HG03097 (cell line): ENCODE measurements around the gene ITPR3.

Experiments
- ATAC-seq: cut with Tn5 transposase; IDR thresholded peaks from one replicate; pipeline ENCODE4 v1.9.1; 2021; ENCODE audit not compliant: unreplicated experiment, low FRiP score

The ITPR3 gene

DNA sequence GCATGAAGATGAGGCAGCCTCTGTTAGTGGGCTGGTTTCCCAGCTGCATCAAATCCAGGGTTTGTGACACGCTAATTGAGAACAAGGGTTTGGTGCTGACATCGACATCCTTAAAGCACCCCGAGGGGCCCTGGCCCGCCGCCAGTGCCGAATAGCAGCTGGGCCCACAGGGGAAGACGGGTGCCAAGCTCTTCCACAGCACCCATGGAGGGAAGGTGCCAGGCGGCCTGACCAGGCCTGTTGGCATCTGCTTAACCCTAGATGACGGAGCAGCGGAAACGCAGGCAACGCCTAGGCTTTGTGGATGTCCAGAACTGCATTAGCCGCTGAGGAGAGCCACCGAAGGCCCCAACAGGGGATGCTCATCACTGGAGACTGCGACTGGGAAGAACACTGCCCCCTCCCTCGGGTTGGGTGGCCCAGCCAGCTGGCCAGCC, 74.3 kb downstream of the ITPR3 start:
- no peak for ATAC-seq

DNA sequence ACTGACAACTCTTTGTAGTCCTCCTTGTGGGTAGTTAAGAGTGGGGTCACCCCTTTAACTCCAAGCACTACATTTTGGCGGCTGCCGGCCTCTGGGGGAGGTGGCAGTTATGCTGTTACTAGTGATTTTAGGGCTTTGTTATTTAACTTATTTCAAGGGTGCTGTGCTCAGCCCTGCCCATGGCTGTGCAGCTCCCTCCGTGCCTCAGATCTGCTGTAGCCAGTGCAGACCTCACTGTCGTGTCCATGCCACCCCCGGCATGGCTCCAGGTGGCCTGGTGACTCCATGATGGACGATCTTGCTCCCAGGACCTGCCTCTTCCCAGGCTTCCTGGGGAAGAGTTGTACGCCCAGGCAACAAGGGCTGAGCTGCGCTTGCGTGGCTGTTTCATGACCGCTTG, 75.0 kb downstream of the ITPR3 start:
- ATAC-seq, result no peak

DNA sequence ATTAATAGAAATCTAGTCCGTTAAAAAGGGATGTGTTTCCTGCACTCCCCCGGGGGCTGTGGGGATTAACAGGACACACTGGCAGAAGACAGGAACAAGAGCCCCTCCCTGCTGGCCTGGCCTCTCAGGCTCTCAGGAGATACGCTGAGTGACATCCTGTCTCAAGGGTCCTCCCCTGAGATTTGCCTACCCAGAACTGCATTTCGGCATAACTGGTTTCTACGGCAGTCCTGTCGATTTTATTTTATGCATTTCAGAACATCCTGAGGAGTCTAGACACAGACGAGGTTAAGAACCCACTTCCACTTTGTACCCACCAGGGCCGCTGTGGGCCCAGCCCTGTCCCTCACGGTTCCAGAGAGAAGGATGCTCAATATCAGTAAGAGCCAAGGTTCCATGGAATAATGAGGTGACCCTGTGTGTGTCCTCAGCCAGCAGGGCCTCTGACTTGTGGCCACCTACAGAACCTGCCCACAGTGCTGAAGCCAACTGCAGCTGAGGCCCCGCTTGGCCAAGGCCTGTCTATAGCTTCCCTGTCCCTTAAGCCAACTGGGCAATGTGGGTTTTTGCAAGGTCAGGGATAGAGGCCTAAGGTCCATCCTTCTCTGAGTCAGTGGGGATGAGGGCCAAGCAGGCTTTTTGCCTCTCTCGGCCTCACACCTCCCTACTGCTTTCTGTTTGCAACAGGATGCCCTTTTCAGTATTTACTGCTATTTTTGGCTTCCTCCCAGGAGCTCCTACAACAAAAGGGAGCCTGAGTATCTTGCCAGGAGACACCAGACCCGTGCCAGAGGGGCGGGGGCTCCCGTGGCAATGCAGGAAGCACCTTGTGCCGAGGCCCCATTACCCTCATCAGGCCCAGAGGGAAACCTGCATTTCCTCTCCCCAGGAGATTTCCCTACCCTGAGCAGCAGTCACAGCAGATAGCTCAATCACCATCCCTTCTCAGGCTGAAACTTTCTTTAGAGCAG, 75.7 kb downstream of the ITPR3 start:
- no peak for ATAC-seq

DNA sequence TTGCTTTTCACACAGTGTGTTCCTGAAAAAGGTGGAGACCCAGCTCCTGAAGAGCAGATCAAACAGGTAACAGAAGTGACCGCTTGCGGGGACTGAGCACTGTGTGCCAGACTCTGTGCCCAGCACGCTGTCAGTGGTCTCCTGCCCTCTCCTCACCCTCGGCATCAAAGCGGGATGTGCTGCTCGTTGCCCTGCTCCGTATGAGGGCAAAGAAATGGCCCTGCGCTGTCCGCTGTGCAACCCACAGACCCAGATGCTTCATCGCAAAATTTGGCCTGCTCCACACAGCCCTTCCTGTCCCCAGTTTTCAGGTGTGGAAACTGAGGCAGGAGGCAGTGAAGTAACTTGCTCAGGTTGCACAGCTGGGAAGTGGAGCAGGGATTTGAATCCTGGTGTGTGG, 76.7 kb downstream of the ITPR3 start:
- ATAC-seq, result no peak

DNA sequence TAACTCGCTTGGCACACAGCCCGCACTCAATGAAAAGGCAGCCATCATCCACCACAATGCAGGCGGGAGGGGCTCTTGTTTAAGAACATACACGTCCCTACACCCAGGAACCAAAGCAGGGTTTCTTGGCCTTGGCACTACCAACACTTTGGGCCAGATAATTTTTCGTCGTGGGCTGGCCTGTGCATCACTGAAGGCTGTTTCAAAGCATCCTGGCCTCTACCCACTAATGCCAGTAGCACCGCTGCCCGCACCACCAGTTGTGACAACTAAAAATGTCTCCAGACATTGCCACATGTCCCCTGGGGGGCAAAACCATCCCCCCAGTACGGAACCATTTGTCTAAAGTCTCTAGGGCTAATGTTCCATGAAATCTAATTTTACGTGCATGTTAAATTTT, 77.4 kb downstream of the ITPR3 start:
- no peak for ATAC-seq

DNA sequence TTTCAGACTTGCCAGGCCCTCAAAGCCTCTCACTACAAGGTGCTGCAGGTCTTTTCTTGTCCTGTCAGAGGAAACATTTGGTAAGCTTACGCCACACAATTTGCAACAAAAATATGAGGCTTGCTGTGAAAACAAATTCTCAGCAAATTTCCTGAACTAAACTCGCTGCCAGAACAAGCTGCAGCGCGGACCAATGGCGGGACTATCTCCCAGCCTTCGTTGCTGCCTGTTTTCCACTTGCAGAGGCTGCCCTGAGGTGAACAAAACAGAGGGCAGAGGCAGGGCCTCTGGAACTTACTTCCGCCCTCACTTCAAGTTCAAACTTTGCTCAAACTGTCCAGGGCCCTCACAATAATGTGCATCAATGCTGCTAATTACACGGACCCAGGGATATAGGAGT, 78.0 kb downstream of the ITPR3 start:
- no peak for ATAC-seq

DNA sequence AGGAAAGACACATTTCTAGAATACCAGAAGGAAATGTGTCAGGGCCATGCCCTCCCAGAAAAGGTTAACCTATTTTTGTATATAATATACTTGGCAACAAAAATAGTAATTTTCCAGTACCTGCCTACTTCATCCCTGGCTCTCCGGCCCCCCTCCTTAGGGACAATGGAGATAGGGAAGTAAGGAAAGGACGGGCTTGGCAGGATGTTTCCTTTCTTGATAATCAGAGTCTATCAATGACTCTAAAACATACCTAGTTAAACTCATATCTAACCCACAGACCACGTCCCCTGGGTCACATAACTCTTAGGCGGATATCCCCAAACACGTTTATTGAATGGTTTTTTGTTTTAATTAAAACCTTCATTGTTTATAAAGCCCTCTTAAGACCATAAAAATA, 78.6 kb downstream of the ITPR3 start:
- no peak for ATAC-seq

DNA sequence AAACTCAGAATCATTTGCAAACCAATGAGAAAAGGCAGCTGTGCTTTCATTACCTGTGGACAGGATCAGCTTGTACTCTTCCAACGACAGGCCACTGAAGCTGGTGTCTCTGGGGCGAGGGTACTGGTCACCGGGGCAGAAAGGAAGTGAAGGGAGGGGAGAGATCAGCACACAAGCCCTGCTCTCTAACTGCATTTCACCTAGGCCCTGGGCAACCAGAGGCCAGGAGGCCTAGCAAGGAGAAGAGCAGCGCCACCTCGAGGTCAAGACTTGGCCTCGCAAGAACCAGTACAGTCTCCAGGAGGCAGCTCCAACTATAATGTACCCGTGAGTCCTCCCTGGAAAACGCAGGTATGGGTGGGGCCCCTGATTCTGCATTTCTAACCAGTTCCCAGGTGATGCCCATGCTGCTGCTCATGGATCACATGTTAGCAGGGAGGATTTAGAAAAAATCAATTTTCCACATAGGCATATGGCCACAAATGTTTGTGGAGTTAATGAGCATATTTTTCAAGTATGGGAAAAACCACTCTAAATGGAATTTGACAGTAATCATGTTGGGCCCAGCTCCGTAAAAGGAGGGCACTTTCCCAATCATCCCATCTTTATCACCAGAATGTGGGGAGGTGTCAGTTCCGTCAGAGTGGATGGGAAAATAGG, 79.4 kb downstream of the ITPR3 start:
- ATAC-seq, result no peak

DNA sequence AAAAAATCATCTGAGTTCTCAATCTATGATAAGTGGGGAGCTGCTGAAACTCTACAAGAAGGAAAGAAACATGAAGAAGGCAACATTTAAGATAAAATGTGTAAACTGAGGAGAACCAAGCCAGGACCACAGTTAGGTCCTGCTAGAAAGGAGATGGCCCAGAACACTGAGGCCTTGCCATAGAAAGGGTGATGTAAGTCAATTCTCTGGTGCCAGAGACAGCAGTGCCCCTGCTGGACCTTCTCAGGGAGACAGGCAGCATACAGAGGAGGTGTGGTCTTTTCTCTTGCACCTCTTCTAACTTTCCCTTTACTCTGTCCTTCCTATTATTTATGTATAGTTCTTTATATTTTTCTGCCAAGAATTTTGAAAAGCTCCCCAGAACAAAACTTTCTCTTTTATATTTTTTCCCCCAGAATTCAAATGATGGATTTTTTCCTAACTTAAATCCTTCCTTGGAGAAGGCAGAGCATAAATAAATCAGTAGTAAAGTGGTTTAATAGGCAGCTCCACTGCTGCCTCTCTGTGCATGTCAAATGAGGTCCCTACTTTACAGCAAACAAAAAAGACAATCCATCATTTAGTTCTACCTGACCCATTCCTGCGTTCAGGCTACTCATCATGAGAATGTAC, 81.3 kb downstream of the ITPR3 start:
- ATAC-seq, result no peak

DNA sequence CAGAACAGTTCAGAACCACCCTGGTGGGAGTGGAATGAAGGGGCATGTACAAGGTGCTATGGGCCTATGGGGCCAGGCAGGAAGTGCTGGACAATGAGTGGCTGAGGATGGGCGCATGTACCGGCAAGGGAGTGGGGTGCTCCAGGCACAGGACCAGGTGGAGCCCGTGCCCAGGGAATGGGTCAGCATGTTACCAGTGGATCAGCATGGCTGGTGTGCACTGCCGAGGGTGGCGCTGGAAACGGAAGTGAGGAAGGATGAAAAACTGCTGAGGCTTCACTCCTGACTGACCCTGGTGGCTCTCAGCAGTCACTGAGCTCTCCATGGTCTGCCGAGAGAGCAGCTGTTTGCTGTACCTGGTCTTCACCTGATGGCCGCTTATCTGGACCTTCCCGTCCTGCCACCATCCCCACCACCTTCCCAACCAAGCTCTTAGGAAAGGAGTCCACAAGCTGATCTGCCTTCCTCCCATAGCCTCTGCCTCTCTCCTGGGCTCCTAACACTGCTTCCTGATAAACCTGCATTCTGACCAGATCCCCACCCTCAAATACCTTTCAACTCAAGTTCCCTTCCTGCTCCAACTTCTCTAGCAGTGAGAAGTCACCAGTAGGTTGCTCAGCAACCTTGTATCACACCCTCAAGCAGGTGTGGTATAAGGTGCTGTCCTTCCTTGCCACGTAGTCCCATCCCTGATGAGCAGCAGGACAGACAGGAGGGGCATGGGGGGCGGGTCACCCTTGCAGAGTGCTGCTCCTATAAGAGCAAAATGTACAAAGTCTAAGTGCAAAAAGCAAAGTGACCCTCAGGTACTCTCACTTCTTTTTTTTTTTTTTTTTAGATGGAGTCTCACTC, 83.3 kb downstream of the ITPR3 start:
- ATAC-seq, result no peak

DNA sequence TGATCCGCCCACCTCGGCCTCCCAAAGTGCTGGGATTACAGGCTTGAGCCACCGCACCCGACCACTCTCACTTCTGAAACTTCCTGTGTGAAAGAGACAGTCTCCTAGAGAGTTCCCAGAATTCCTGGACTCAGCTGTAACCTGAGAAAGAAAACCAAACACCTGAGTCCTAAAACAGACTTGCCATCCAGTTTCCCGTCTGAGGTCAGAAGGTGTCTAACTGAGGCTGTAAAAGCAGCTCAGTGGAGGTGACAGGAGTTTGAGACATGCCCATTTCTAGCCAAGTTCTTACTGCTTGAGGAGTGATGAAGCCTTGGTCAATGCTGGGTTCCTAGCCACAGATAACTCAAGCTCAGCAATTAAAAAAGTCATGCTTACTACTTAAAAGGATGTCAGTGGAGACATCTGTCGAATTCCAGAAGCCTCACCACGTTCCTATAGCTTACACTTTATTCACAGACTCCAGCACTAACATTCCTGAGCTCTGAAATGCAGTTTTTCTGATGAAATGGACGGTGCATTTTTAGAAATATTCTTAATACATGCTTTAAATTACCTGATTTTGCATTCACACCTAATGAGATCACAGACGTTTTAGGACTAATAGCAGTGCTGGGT, 84.3 kb downstream of the ITPR3 start:
- no peak for ATAC-seq

DNA sequence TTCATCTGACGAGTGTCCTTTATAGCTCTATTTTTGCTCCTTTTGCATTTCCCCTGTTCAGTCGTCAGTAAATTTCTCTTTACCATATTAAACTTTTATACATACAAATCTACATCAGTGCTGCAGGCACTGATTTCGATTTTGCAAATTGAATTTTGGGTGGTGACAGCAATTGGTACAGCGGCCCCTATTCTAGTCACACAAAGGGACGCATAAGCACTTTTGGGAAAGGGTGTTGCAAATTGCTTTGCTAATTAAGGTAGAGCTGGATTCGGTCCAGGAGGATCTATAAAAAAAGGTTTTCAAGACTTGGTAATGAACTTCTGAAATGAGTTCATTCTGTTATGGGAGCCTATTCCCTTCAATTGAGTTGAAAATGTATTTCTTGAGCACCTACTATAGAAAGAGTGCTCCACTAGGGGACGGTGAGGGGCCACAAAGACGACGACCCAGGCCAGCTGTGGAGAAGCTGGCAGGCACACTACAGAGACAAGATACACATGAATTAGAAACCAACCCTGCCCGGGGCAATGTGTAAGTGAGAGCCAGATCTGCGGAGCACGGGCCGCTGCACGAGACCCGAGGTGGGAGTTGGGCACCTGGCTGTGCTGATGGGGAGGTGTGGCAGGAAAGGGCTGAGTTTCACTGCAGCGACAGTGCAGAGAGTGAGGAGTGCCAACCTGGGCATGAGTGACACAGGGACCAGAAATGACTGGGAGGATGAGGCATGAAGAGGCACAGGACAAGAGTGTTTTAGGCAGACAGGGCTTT, 85.0 kb downstream of the ITPR3 start:
- ATAC-seq, result no peak

DNA sequence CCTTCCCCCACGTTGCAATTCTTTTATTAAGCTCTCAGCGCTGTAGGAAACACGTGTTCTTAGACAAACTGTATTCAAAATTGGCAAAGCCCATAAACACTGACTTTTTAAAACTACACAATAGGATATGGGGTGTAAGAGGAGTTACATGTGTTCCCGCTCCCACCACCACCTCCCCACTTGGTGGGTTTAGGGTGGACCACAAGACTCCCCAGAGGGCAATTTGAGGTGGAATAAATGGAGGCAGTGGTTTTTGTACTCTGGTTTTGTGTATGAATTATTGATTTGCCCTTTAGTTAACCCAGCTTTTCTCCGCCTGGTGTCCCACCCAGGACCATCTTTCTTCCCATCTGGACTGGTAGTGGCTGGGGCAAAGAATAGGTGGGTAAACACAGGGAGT, 86.6 kb downstream of the ITPR3 start:
- no peak for ATAC-seq

DNA sequence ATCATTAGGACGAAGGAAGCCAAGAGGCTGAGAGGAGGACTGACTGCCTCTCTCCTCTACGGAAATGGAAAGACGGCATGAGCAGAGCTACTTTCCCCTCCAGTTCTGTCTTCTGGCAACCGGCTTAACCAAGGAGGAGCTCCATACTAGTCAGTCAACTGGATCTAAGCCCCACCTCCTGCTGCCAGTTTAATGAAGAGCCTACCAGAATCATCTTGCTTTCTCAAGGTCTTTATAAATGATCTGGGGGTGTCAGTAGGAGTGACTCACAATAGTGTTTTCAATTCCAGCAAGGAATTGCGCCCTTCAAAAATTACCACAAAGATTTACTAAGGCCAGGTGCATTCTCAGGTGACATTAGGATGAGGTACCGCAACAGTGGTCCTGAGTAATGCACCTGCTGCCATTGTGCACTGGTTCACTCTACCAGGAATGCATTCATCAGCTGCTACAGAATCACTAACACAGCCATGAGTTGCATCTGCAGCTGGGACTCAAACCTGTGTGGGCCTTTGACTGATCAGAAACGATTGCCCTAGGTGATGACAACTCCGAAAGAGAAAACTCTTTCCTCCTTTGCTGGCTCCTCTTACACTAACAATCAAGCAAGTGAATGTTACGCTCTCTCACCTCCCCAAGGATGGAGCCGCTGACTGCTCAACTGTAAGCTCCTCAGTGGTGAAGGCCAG, 87.5 kb downstream of the ITPR3 start:
- ATAC-seq, result no peak

DNA sequence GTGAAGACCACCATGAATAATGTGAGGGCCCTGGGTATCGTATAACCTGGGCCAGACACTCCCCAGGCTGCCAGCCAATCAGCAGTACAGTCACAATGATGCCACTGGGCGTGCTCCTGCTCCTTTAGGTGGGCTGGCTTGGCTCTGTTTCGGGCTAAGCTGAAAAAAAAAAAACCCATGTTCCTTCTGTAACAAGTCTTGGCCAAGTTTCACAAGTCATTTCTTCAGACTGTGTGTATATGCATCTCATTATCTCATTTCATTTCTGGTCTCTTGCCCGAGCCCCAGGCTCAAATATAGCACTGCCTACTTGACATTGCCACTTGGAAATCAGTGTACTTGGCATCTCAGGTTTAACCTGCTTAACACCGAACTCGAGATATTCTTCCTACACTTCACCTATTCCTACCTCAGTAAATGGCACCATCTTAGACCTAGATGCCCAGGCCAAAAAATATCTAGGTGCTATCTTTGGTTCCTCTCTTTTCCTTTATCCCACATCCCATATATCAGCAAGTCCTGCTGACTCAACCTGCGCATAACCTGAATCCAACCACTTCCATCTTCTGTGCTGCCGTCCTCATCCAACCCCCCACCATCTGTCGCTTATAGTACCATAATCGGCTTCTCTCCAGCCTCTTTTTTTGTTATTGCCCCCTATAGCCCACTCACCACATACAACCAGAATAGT, 88.6 kb downstream of the ITPR3 start:
- ATAC-seq, result no peak

DNA sequence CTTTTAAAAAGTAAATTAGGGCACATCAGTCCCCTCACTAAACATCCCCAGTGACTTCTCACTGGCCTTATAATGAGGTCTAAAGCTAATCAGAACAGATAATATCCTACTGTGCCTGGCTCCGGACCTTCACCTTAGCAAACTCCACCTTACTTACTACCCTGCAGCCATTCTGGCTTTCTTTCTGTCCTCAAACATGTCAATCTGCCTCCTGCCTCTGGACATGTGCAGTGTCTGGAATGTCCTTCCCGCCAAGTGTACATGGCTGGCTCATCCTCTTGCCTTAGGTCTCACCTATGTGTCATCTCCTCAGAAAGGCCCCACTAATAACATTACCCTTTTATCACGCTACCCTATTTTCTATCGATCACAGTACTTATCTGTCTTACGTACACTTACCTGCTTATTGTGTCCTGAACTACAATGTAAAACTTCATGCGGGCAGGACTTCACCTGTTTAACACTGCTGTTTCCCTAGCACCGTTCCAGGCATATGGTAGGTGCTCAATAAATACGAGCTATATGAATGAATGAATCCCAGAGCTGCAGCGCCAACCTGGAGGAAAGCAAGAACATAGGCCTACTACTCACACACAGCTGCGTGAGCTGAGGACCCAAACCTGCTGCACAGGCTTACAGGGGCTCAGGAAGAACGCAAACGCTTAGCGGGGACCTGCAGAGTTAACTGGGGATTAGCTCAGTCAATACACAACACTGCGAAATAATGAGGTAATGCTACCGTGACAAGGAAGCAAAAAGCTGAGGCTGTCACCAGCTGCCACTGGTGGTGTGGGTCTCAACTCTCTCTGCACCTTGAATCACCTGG, 89.4 kb downstream of the ITPR3 start:
- ATAC-seq, result peak; percentile 2
